GM19324 (cell line): Measurements from ENCODE around the gene MUC7.

ENCODE experiments used
- ATAC-seq: cut with Tn5 transposase; IDR thresholded peaks from one replicate; pipeline ENCODE4 v1.9.1; 2021; ENCODE audit warnings: mild to moderate bottlenecking, moderate library complexity; ENCODE audit not compliant: unreplicated experiment, low FRiP score

Gene MUC7

DNA sequence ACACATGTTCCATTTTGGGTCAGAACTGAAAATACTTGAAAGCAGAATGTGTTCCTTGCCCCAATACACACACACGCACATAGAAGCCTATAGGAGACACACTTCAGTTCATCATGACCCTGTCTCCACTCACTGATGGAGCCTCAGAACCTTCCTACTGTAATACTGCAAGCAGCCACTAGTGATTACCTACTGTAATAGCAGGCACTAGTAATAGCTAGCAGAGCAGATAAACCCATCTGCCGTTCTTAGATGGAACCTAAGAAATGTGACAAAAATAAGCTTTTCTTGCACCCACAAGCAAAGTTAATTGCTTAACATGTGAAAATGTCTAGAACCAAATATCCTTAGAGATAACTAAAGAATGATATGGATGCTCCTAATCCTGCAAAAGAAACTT is 60.0 kb downstream of the MUC7 start:
- no peak for ATAC-seq
